Aorta (tissue), 5 donors: ENCODE results near the gene RNASE1. TPM values are rescaled to one million over a fixed set of nuclear protein-coding genes. Genes with fewer than 3 reads are reported as not detected.

Experiments
- ATAC-seq: fragments of 200-7000 bp; cut with Tn5 transposase; one replicate; pipeline ENCODE4 v1.9.1; 2022; ENCODE audit warnings: moderate library complexity; ENCODE audit not compliant: low FRiP score
- DNase-seq, 2 donors: peaks; one replicate each; pipeline ENCODE4 v3.0.0-alpha.2; 2020
- H3K27ac ChIP-seq, 2 donors: one replicate each; pipeline ENCODE4 v1.5.1; 2013; ENCODE audit warnings: low read length in 2 of 2, mild to moderate bottlenecking in 2 of 2, moderate library complexity in 2 of 2, control low read depth in 1 of 2, inconsistent platforms in 1 of 2, low read depth in 1 of 2
- H3K27me3 ChIP-seq, 2 donors: one replicate each; pipeline ENCODE4 v1.6.1; 2013; ENCODE audit warnings: control low read depth in 1 of 2, low read length in 1 of 2, mild to moderate bottlenecking in 1 of 2, moderate library complexity in 1 of 2; ENCODE audit not compliant: insufficient read depth in 2 of 2, control insufficient read depth in 1 of 2
- H3K36me3 ChIP-seq, 2 donors: one replicate each; pipeline ENCODE4 v1.6.1; 2013; ENCODE audit warnings: control low read depth in 1 of 2, low read length in 1 of 2, mild to moderate bottlenecking in 1 of 2; ENCODE audit not compliant: insufficient read depth in 2 of 2, control insufficient read depth in 1 of 2
- H3K4me1 ChIP-seq, 2 donors: one replicate each; pipeline ENCODE4 v1.6.1; 2013; ENCODE audit warnings: low read length in 2 of 2, control low read depth in 1 of 2, mild to moderate bottlenecking in 1 of 2, moderate library complexity in 1 of 2; ENCODE audit not compliant: insufficient read depth in 2 of 2, control insufficient read depth in 1 of 2
- H3K4me3 ChIP-seq, 2 donors: one replicate each; pipeline ENCODE4 v1.5.1; 2013; ENCODE audit warnings: low read length in 2 of 2, control low read depth in 1 of 2, mild to moderate bottlenecking in 1 of 2
- H3K9me3 ChIP-seq: one replicate; pipeline ENCODE4 v1.6.1; 2013; ENCODE audit warnings: mild to moderate bottlenecking, low read length; ENCODE audit not compliant: control insufficient read depth
- WGBS, 2 donors: extraction: QIAGEN DNeasy Blood & Tissue Kit; methylation state at CpG; one replicate each; pipeline ENCODE4 v1.1.7; 2013; 5-methylcytosine and 5-hydroxymethylcytosine counted together
- intact Hi-C, 2 donors: fragments of 100-400 bp; cut with DNase I; formaldehyde crosslinking; loops; one replicate each; pipeline versions ENCODE4 v1.14.2 to v1.15.0; 2022
- long read RNA-seq, 2 donors: library from polyadenylated mRNA; unstranded; transcript quantifications; one replicate each; pipeline ENCODE4 v2.0.0, GENCODE V29; 2020 to 2021
- polyA plus RNA-seq, 2 donors: library from polyadenylated mRNA; stranded (reverse); fragments of 200-250 nt; gene quantifications; one replicate each; pipeline ENCODE4 v1.2.3, GENCODE V29; 2013
- total RNA-seq, 2 donors: library from RNA; stranded (reverse); fragmentation: NEBNext Ultra II Directional; extraction: Animal tissue kit (Norgen Biotek cat#: 25700); gene quantifications; one replicate each; pipeline ENCODE4 v1.2.1, GENCODE V29; 2021
- donor health status: healthy with polysubstance abuse.
- donor health status: Bipolar disorder and iron deficiency.
- donor health status: DM: no; HTN: no; CAD: no.
- donor health status: DM: no; HTN: no; CAD: no.
- donor health status: DM: yes; HTN: yes; CAD: no.

RNASE1 gene
- total RNA-seq (100 to 1,000 TPM; 264 to 499 TPM), polyA plus RNA-seq (100 to 1,000 TPM in 1 of 2 donors, 10 to 100 TPM in 1; 86.4 to 312 TPM)
- long read RNA-seq, donor 1, transcript RNASE1-201 (3 exons, 878 nt), result minor isoform, 14 of 228 reads
- long read RNA-seq, donor 1, transcript RNASE1-203 (3 exons, 769 nt), result minor isoform, 13 of 228 reads
- long read RNA-seq, donor 1, transcript RNASE1-202 (2 exons, 1,348 nt), result major isoform, 168 of 228 reads
- long read RNA-seq, donor 1, partial matches to known transcripts, result 0 of 228 reads
- long read RNA-seq, donor 1, other reads (novel, unspliced or antisense), result 33 of 228 reads
- long read RNA-seq, donor 2, transcript RNASE1-202 (2 exons, 1,348 nt), result major isoform, 146 of 299 reads
- long read RNA-seq, donor 2, transcript RNASE1-203 (3 exons, 769 nt), result minor isoform, 9 of 299 reads
- long read RNA-seq, donor 2, transcript RNASE1-201 (3 exons, 878 nt), result minor isoform, 13 of 299 reads
- long read RNA-seq, donor 2, partial matches to known transcripts, result 0 of 299 reads
- long read RNA-seq, donor 2, other reads (novel, unspliced or antisense), result 130 of 299 reads

GRCh38 chr14:20802341-20803084, at the start of gene RNASE1:
Gene RNASE1 (minus strand): TSS chr14:20802844. CDS start chr14:20802068, 776 bp downstream.
- Histone ChIP-seq H3K27me3 (peaks cover 0 to 3% of the 10 kb centered on the region in 2 donors), H3K36me3 (no peaks in the 10 kb centered on the region), H3K4me1 (no peaks in the 10 kb centered on the region), H3K9me3 (peaks cover 1% of the 10 kb centered on the region), H3K27ac (no peak within 1 kb of the TSS), H3K4me3 (no peak within 1 kb of the TSS)
- ATAC-seq (peak; percentile 26), DNase-seq (no peak)
- 65% methylated on average over 11 of the region's 11 CpGs for WGBS, 2 donors
- intact Hi-C loops, result no loop called here

DNA sequence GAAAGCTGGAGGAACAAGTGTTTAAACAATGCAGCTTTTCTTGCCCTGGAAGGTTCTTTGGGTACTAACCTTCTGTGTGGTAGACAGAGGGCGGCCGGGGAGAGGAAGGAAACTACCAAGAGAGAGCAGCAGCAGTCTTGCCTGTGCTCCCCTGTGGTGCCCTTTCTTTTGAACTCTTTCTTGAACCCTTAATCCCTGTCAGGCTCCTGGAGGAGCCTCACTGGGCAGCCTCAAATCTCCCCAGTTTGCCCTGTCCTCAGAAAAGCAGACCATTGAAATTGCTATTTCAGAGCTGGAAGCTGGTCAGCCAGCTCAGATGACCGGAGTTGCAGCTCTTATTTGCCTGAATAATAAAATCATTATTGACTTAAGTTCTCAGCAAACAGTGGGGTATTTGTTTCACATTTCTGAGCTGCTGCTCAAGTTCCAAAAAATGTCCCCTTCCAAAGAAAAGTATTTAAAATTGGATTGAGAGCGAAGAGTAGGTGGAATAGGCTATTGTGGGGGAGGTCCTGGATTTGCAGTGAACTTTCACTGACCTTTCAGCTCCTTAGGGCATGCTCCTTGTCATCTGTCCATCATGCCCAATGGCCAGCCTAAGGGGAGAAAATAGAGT, 46.4 kb upstream of the RNASE1 start:
- Histone ChIP-seq H3K4me3 (no peak overlapping the region), H3K27me3 (no peaks in the 10 kb centered on the region), H3K27ac (no peak overlapping the region), H3K4me1 (no peaks in the 10 kb centered on the region), H3K36me3 (no peaks in the 10 kb centered on the region), H3K9me3 (peaks cover 2% of the 10 kb centered on the region)
- no peak for ATAC-seq
- intact Hi-C loops, result no loop called here
- no peak for DNase-seq
- WGBS, 2 donors, result 20 to 34% methylated on average over 2 to 4 of the region's 4 CpGs

- Histone ChIP-seq H3K4me1 (no peaks in the 10 kb centered on the region), H3K4me3 (no peak overlapping the region), H3K36me3 (no peaks in the 10 kb centered on the region), H3K27me3 (no peaks in the 10 kb centered on the region), H3K9me3 (peaks cover 2% of the 10 kb centered on the region), H3K27ac (no peak overlapping the region)
- intact Hi-C loops, result no loop called here
- DNase-seq (no peak), ATAC-seq (no peak)
- WGBS, 2 donors, result 67 to 72% methylated on average over 9 of the region's 9 CpGs
Measured at GRCh38 chr14:20848316-20848954, 45.8 kb upstream of the RNASE1 start.

GRCh38 chr14:20846560-20846959, 43.9 kb upstream of the RNASE1 start:
- ATAC-seq, result no peak
- no peaks in the 10 kb centered on the region for H3K27me3 ChIP-seq

DNA sequence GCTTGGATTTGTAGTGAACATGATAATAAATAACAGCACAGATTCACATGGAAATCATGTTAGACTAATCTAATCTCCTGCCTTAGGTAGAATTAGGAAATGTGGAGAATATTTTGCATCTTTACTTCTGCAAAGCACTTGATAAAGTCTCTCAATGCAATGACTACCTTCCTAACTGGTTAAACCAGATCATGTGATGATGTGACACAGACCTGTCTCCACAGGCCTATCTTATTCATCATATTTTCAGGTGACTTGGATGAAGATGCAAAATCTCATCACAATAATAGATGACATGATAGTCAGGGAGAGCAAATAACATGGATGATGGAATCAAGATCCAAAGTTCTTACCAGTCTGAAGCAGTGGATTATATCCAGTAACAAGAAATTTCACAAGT, 38.5 kb upstream of the RNASE1 start:
- Histone ChIP-seq H3K36me3 (no peaks in the 10 kb centered on the region), H3K27me3 (no peaks in the 10 kb centered on the region), H3K9me3 (peaks cover 2% of the 10 kb centered on the region), H3K4me1 (no peaks in the 10 kb centered on the region), H3K4me3 (no peak overlapping the region), H3K27ac (no peak overlapping the region)
- intact Hi-C loops, result no loop called here
- DNase-seq (no peak), ATAC-seq (no peak)

More at GRCh38 chr14:20846560-20846959, 43.9 kb upstream of the RNASE1 start:
- DNase-seq, result no peak
- Histone ChIP-seq H3K4me1 (no peaks in the 10 kb centered on the region), H3K36me3 (no peaks in the 10 kb centered on the region), H3K9me3 (peaks cover 2% of the 10 kb centered on the region), H3K27ac (no peak overlapping the region), H3K4me3 (no peak overlapping the region)
- intact Hi-C loops, result no loop called here
- 90 to 91% methylated on average over 6 of the region's 6 CpGs for WGBS, 2 donors

GRCh38 chr14:20837831-20838230, 35.2 kb upstream of the RNASE1 start:
- 47 to 48% methylated on average over 3 of the region's 3 CpGs for WGBS, 2 donors
- Histone ChIP-seq H3K4me3 (no peak overlapping the region), H3K9me3 (no peaks in the 10 kb centered on the region), H3K27ac (no peak overlapping the region), H3K36me3 (no peaks in the 10 kb centered on the region), H3K4me1 (no peaks in the 10 kb centered on the region), H3K27me3 (no peaks in the 10 kb centered on the region)
- DNase-seq, result no peak
- intact Hi-C loops, result no loop called here
- ATAC-seq, result no peak

GRCh38 chr14:20836668-20837338, 34.2 kb upstream of the RNASE1 start:
- 28 to 29% methylated on average over 5 of the region's 5 CpGs for WGBS, 2 donors

GRCh38 chr14:20834899-20835298, 32.3 kb upstream of the RNASE1 start:
- Histone ChIP-seq H3K4me3 (no peak overlapping the region), H3K27me3 (no peaks in the 10 kb centered on the region), H3K36me3 (no peaks in the 10 kb centered on the region), H3K4me1 (no peaks in the 10 kb centered on the region), H3K27ac (no peak overlapping the region), H3K9me3 (no peaks in the 10 kb centered on the region)
- DNase-seq (no peak), ATAC-seq (no peak)
- intact Hi-C loops, result no loop called here
- 88 to 90% methylated on average over 2 of the region's 2 CpGs for WGBS, 2 donors

More at GRCh38 chr14:20836668-20837338, 34.2 kb upstream of the RNASE1 start:
- Histone ChIP-seq H3K27me3 (no peaks in the 10 kb centered on the region), H3K9me3 (no peaks in the 10 kb centered on the region), H3K27ac (no peak overlapping the region), H3K36me3 (no peaks in the 10 kb centered on the region), H3K4me3 (no peak overlapping the region), H3K4me1 (no peaks in the 10 kb centered on the region)
- no peak for DNase-seq
- ATAC-seq, result no peak
- intact Hi-C loops, result no loop called here
